SK-N-MC (cell line): Measurements from ENCODE around the gene DENND2A.

ENCODE experiments used
- EZH2 ChIP-seq: fragments of 200-600 bp; sonication (generic); IDR thresholded peaks from one replicate; pipeline ENCODE4 v1.6.1; 2017; ENCODE audit warnings: antibody characterized with exemption
- FOXP2 ChIP-seq: optimal IDR thresholded peaks from 2 replicates; pipeline ENCODE3; 2011; ENCODE audit warnings: mild to moderate bottlenecking, moderate library complexity; ENCODE audit not compliant: insufficient read depth; ENCODE audit errors: extremely low read length, control extremely low read depth
- POLR2AphosphoS5 ChIP-seq: IDR thresholded peaks from 2 replicates; pipeline ENCODE4 v1.6.1; 2012; ENCODE audit warnings: mild to moderate bottlenecking, low read depth, low read length, borderline replicate concordance

GRCh38 chr7:140584195-140584851, 56.3 kb downstream of the DENND2A start:
- TF ChIP-seq POLR2AphosphoS5 (no peak), EZH2 (no peak), FOXP2 (no peak)
